PFSK-1 (cell line): Measurements from ENCODE around the gene IL9.

ENCODE experiments used
- FOXP2 ChIP-seq: optimal IDR thresholded peaks from 2 replicates; pipeline ENCODE3; 2011; ENCODE audit warnings: borderline replicate concordance, control low read depth, inconsistent platforms; ENCODE audit not compliant: insufficient read depth; ENCODE audit errors: extremely low read length, extremely low read depth
- POLR2AphosphoS5 ChIP-seq: IDR thresholded peaks from 2 replicates; pipeline ENCODE4 v1.6.1; 2012; ENCODE audit warnings: low read depth, mild to moderate bottlenecking, control low read depth, low read length, moderate library complexity
- REST ChIP-seq, 2 experiments: IDR thresholded peaks; 2 replicates each; pipeline versions ENCODE4 v1.6.1 to v1.8.0; 2011 to 2012; ENCODE audit warnings: low read depth in 2 of 2, low read length in 2 of 2, control low read depth in 1 of 2, inconsistent platforms in 1 of 2, mild to moderate bottlenecking in 1 of 2, moderate library complexity in 1 of 2; ENCODE audit not compliant: insufficient read depth in 1 of 2
- SIN3A ChIP-seq: IDR thresholded peaks from 2 replicates; pipeline ENCODE4 v1.6.1; 2012; ENCODE audit warnings: mild to moderate bottlenecking, low read length, moderate library complexity, borderline replicate concordance; ENCODE audit not compliant: insufficient read depth
- TAF1 ChIP-seq: IDR thresholded peaks from 2 replicates; pipeline ENCODE4 v1.6.1; 2012; ENCODE audit warnings: low read length, control low read depth, borderline replicate concordance; ENCODE audit not compliant: insufficient read depth

IL9 gene

GRCh38 chr5:135869935-135870334 lies 25.7 kb downstream of the IL9 start:
- TF ChIP-seq SIN3A, result no peak
- TF ChIP-seq TAF1, result no peak
- no peak for TF ChIP-seq REST (IDR thresholded peaks at IDR 0.05; ENCODE audit: insufficient read depth in 1 of 2, low read depth in 2 of 2, low read length in 2 of 2)
- TF ChIP-seq FOXP2, result no peak

GRCh38 chr5:135869276-135869675 lies 26.4 kb downstream of the IL9 start:
- TF ChIP-seq FOXP2 (no peak), REST (IDR thresholded peaks at IDR 0.05; ENCODE audit: insufficient read depth in 1 of 2, low read depth in 2 of 2, low read length in 2 of 2) (no peak), POLR2AphosphoS5 (no peak), SIN3A (no peak), TAF1 (no peak)

GRCh38 chr5:135868681-135869080 lies 27.0 kb downstream of the IL9 start:
- TF ChIP-seq TAF1, result no peak
- no peak for TF ChIP-seq FOXP2
- no peak for TF ChIP-seq POLR2AphosphoS5
- TF ChIP-seq SIN3A, result no peak
- no peak for TF ChIP-seq REST (IDR thresholded peaks at IDR 0.05; ENCODE audit: insufficient read depth in 1 of 2, low read depth in 2 of 2, low read length in 2 of 2)

GRCh38 chr5:135867599-135867998 lies 28.0 kb downstream of the IL9 start:
- TF ChIP-seq POLR2AphosphoS5 (no peak), FOXP2 (no peak), REST (IDR thresholded peaks at IDR 0.05; ENCODE audit: insufficient read depth in 1 of 2, low read depth in 2 of 2, low read length in 2 of 2) (no peak), SIN3A (no peak), TAF1 (no peak)

- TF ChIP-seq TAF1 (no peak), REST (IDR thresholded peaks at IDR 0.05; ENCODE audit: insufficient read depth in 1 of 2, low read depth in 2 of 2, low read length in 2 of 2) (no peak), SIN3A (no peak), POLR2AphosphoS5 (no peak), FOXP2 (no peak)
These were observed 29.6 kb downstream of the IL9 start for GRCh38 chr5:135866016-135866415.
